ENCODE results near the gene MUS81. TPM values are rescaled to one million over a fixed set of nuclear protein-coding genes. Genes with fewer than 3 reads are reported as not detected.
A peak's percentile ranks its signal among the peaks of the same experiment; 100 is the strongest.

Gene MUS81
- total and polyA plus RNA-seq, 2 of the 13 experiments (the other 11 are each of a cell fraction or from before 2014, with no cell fraction given): 25.6 to 30.2 TPM

- TF ChIP-seq ZSCAN5A (CRISPR knock-in tag; IDR thresholded peaks at IDR 0.05; ENCODE audit: borderline replicate concordance) (no peak), NFE2L2 (IDR thresholded peaks at IDR 0.05; ENCODE audit: low read length) (no peak; the same call in 1 of the 2 replicates), GABPA (IDR thresholded peaks at IDR 0.05; ENCODE audit: low read depth, low read length) (no peak), GABPA (CRISPR knock-in tag; IDR thresholded peaks at IDR 0.05; ENCODE audit: low read depth) (no peak), MAFG (CRISPR knock-in tag; IDR thresholded peaks at IDR 0.05) (no peak), BRCA1 (CRISPR knock-in tag; IDR thresholded peaks at IDR 0.05) (no peak), PATZ1 (CRISPR knock-in tag; IDR thresholded peaks at IDR 0.05) (peak; percentile 60; the same call in 1 of the 2 replicates), MIXL1 (CRISPR knock-in tag; IDR thresholded peaks at IDR 0.05) (0 out of 2 replicates have a peak, but pooled peaks have one; percentile 37), RBM39 (IDR thresholded peaks at IDR 0.05; ENCODE audit: low read depth, low read length, poor library complexity, severe bottlenecking) (no peak), SUZ12 (IDR thresholded peaks at IDR 0.05; ENCODE audit: low read depth, low read length) (no peak), MLLT10 (CRISPR knock-in tag; IDR thresholded peaks at IDR 0.05) (no peak), PHF5A (CRISPR knock-in tag; IDR thresholded peaks at IDR 0.05; ENCODE audit: low read depth, unreplicated experiment) (no peak), ZNF761 (CRISPR knock-in tag; conservative IDR thresholded peaks at IDR 0.05) (no peak)
- TF ChIP-seq, protein P1, sequence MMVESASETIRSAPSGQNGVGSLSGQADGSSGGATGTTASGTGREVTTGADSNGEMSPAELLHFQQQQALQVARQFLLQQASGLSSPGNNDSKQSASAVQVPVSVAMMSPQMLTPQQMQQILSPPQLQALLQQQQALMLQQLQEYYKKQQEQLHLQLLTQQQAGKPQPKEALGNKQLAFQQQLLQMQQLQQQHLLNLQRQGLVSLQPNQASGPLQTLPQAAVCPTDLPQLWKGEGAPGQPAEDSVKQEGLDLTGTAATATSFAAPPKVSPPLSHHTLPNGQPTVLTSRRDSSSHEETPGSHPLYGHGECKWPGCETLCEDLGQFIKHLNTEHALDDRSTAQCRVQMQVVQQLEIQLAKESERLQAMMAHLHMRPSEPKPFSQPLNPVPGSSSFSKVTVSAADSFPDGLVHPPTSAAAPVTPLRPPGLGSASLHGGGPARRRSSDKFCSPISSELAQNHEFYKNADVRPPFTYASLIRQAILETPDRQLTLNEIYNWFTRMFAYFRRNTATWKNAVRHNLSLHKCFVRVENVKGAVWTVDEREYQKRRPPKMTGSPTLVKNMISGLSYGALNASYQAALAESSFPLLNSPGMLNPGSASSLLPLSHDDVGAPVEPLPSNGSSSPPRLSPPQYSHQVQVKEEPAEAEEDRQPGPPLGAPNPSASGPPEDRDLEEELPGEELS (CRISPR knock-in tag; IDR thresholded peaks at IDR 0.05): peak; percentile 33; the same call in 1 of the 2 replicates
- TF ChIP-seq, protein P2, sequence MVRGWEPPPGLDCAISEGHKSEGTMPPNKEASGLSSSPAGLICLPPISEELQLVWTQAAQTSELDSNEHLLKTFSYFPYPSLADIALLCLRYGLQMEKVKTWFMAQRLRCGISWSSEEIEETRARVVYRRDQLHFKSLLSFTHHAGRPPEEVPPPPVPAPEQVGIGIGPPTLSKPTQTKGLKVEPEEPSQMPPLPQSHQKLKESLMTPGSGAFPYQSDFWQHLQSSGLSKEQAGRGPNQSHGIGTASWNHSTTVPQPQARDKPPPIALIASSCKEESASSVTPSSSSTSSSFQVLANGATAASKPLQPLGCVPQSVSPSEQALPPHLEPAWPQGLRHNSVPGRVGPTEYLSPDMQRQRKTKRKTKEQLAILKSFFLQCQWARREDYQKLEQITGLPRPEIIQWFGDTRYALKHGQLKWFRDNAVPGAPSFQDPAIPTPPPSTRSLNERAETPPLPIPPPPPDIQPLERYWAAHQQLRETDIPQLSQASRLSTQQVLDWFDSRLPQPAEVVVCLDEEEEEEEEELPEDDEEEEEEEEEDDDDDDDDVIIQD (CRISPR knock-in tag; IDR thresholded peaks at IDR 0.05; ENCODE audit: low read depth): peak; percentile 58; the same call in 1 of the 2 replicates
- TF ChIP-seq, protein P3, sequence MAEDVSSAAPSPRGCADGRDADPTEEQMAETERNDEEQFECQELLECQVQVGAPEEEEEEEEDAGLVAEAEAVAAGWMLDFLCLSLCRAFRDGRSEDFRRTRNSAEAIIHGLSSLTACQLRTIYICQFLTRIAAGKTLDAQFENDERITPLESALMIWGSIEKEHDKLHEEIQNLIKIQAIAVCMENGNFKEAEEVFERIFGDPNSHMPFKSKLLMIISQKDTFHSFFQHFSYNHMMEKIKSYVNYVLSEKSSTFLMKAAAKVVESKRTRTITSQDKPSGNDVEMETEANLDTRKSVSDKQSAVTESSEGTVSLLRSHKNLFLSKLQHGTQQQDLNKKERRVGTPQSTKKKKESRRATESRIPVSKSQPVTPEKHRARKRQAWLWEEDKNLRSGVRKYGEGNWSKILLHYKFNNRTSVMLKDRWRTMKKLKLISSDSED (CRISPR knock-in tag; IDR thresholded peaks at IDR 0.05): no peak
Observed at GRCh38 chr11:65817835-65818680, 42.2 kb upstream of the MUS81 start (continued).

All from HepG2 (cell line).